SIG-M5 treated with dmso at 0.1 percent for 504 hours (cell line): ENCODE measurements around the gene KISS1.

ENCODE experiments used
- DNase-seq: peaks from one replicate; lab custom pipeline; 2025; ENCODE audit not compliant: unreplicated experiment; lab: John Stamatoyannopoulos, UW

The KISS1 gene

GRCh38 chr1:204141131-204141530, 55.2 kb downstream of the KISS1 start:
- DNase-seq, result no peak
